Measurements from ENCODE around the gene EGLN1.

EGLN1 gene

DNA sequence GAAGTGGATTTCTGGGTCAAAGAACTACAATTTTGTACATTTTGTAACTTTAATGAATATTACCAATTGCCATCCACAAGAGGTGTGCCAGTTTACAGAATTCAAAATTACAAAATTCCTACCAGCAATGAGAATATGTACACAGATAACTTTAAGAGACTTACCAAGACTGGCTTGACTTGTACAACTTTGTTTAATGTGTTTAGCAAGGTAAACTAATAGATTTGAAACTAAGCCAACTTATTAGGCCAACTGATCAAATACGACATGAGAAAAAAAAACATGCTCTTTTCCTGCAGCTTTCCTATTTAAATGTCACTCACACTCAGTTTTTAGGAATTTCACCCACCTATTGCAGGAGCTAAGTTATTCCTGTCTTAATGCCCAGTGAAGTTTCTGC, 95.8 kb downstream of the EGLN1 start:
- DNase-seq (ENCODE audit: low read depth): no peak

DNA sequence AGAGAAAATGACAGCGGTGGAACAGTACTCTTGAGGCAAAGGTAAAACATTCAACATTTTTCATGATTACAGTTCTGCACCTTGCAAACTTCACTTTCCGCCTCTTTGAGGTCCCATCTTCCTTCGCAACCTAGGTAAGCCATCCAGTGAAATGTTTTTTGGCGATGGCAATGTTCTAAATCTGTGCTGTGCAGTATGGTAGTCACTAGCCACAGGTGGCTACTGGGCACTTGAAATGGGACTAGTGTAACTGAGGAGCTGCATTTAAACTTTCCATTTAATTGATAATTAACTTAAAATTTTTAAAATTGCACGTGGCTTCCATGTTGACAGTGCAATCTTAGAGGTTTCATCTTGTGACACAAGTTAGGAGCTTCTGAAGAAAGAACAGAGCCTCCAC, 97.4 kb downstream of the EGLN1 start:
- no peak for DNase-seq (ENCODE audit: low read depth)

DNA sequence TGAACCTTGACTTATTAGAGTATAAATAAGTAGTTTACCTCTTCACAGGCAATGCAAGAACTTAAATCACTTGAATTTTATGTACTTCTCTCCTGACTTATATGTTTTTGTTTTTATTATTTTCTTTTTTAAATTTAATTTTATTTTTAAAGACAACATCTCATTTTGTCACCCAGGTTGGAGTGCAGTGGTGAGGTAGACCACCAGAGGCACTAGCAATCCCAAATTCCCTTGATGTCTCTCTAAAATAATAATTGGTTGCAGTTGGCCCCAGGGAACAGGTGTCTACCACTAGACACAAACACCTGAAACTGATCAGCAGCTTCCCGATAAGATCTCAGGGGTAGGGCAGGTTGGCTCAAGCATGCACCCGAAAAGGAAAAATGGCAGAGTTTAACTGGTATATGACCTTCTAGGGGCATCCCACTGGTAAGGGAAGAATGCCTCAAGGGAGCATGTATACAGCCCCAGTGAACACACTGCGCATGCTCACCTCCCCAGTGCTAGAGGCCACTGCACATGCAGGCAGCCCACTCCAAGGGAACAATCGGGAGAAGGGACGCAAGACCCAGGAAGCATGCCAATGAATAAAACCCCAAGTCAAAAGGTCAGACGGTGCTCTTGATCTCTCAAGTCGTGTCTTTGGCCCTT, 99.1 kb downstream of the EGLN1 start:
- no peak for DNase-seq (ENCODE audit: low read depth)

DNA sequence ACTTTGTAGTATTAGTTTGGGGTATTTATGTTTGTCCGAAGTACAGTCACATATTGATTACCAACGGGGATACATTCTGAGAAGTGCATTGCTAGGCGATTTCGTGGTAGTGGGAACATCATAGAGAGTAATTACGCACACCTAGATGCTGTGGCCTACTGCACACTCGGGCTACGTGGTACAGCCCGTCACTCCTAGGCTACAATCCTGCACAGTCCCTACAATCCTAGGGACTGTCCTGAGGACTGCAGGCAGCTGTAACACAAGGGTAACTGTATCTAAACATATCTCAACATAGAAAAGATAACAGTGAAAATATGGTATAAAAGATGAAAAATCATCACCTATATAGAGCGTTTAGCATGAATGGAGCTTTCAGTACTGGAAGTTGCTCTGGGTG, 103.0 kb downstream of the EGLN1 start:
- no peak for DNase-seq (ENCODE audit: low read depth)

DNA sequence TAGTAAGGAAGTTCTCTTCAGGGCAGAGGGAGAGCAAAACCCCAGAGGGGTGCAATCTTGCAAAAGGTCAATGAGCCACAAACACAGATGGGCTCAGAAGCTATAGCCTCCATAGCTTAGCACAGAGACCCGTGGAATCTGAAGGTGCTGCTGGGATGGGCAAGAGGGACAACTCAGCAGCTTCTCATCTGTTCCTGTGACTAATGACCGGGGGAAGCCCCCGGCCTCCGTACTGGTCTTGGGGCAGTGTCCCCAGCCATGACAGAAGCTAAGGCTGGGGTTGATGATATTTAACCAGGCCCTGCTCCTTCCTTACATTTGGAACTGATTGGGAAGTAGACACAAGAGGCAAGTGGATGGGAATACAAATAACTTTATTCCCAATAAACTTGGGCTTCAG, 103.5 kb downstream of the EGLN1 start:
- DNase-seq (ENCODE audit: low read depth): no peak

DNA sequence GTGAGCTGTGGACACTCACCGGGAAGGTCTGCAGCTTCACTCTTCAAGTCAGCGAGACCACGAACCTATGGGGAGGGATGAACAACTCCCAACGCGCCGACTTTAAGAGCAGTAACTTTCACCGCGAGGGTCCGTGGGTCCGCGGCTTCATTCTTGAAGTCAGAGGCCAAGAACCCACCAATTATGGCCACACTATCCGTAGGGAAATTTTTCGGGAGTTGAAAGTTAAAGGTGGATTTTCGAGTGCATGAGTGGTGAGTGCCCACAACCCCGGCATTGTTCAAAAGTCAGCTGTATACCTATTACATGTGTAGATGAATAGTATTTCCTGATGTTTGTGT, 104.1 kb downstream of the EGLN1 start:
- DNase-seq (ENCODE audit: low read depth): no peak

DNA sequence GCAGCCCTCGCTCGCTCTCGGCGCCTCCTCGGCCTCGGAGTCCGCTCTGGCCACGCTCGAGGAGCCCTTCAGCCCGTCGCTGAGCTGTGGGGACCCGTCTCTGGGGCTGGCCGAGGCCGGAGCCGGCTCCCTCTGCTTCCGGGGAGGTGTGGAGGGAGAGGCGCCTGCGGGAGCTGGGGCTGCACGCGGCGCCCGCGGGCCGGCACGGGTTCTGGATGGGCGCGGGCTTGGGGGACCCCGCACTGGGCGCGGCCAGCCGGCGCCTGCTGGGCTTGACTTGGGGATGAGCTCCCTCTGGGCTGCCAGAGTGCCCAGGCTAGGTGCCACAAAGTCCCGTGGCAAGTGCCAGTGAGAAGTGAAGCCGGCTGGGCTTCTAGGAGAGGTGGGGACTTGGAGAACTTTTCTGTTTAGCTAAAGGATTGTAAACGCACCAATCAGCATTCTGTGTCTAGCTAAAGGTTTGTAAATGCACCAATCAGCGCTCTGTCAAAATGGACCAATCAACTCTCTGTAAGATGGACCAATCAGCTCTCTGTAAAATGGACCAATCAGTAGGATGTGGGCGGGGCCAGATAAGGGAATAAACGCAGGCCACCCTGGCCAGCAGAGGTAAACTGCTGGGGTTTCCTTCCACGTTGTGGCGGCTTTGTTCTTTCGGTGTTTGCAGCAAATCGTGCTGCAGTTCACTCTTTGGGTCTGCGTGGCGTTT, 104.6 kb downstream of the EGLN1 start:
- DNase-seq (ENCODE audit: low read depth): no peak

DNA sequence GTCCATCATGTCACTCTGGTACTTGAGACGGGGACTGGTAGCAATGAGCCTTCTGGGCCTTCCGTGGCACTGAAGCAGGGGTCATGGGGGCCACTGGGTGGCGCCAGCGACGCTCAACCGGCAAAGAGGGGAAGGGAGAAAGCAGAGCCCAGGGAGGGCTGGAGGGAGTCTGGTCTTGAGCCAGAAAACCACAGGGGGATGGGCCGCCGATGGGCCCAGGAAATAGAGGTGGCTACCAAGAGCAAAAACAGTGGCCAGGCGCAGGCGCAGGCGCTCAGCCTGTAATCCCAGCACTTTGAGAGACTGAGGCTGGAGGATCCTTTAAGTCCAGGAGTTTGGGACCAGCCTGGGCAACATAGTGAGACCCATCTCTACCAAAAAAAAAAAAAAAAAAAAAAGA, 106.2 kb downstream of the EGLN1 start:
- DNase-seq (ENCODE audit: low read depth): no peak

Data from activated T-helper 1 cell treated with Interleukin-2 at 50 U/mL for 16 hours (primary cell).